Thyroid gland (tissue), 4 donors: ENCODE data around the gene CFAP58. TPM values are rescaled to one million over a fixed set of nuclear protein-coding genes. Genes with fewer than 3 reads are reported as not detected.
A peak's percentile ranks its signal among the peaks of the same experiment; 100 is the strongest.

Experiments used
- DNase-seq, 2 donors: peaks; one replicate each; pipeline ENCODE4 v3.0.0-alpha.2; 2019
- H3K27ac ChIP-seq, 3 donors: fragments of 200-600 bp; sonication (generic); 1 replicate in 2 of 3; 2 replicates in 1 of 3; pipeline ENCODE4 v1.5.1; 2016 to 2019; ENCODE audit warnings: mild to moderate bottlenecking in 1 of 3, moderate library complexity in 1 of 3
- H3K27me3 ChIP-seq: fragments of 200-600 bp; sonication (generic); one replicate; pipeline ENCODE4 v1.5.1; 2019
- H3K36me3 ChIP-seq, 2 donors: fragments of 200-600 bp; sonication (generic); one replicate each; pipeline ENCODE4 v1.5.1; 2016 to 2019
- H3K4me1 ChIP-seq, 2 donors: fragments of 200-600 bp; sonication (generic); one replicate each; pipeline ENCODE4 v1.5.1; 2017 to 2019
- H3K4me3 ChIP-seq, 3 donors: fragments of 200-600 bp; sonication (generic); replicated peaks in 1 of 3; 1 replicate in 2 of 3; 2 replicates in 1 of 3; pipeline ENCODE4 v1.5.1; 2016; ENCODE audit warnings: mild to moderate bottlenecking in 1 of 3
- H3K9me3 ChIP-seq: fragments of 200-600 bp; sonication (generic); one replicate; pipeline ENCODE4 v1.5.1; 2017
- CTCF ChIP-seq, 6 experiments: fragments of 200-600 bp in 3 of 6; fragments of 450-650 bp in 3 of 6; sonication (generic) in 3 of 6; IDR thresholded peaks; one replicate each; pipeline ENCODE4 v1.5.1; 2016 to 2019; ENCODE audit warnings: antibody characterized with exemption in 6 of 6, mild to moderate bottlenecking in 2 of 6, inconsistent platforms in 1 of 6, moderate library complexity in 1 of 6
- POLR2A ChIP-seq, 2 donors: fragments of 450-650 bp; IDR thresholded peaks; one replicate each; pipeline ENCODE4 v1.6.1; 2017; ENCODE audit warnings: antibody characterized with exemption in 2 of 2, mild to moderate bottlenecking in 2 of 2, moderate library complexity in 1 of 2
- WGBS, 2 donors: methylation state at CpG; one replicate each; pipeline ENCODE4 v1.1.5; 2017; 5-methylcytosine and 5-hydroxymethylcytosine counted together
- intact Hi-C: fragments of 100-400 bp; cut with DNase I; formaldehyde crosslinking; loops from one replicate; pipeline ENCODE4 v1.15.1; 2023
- total RNA-seq, 4 donors: library from RNA; depleted of rRNA; stranded (reverse); fragments of >200 nt; gene quantifications; one replicate each; pipeline ENCODE4 v1.2.3, GENCODE V29; 2016

The CFAP58 gene
- total RNA-seq, 4 donors from 2014 or later = 1.0 to 1.6 (median 1.2) TPM

GRCh38 chr10:104307576-104308438 lies 45.8 kb upstream of the CFAP58 start:
- Histone ChIP-seq H3K4me1 (peaks cover 25 to 65% of the 10 kb centered on the region in 2 donors), H3K27ac (no peak overlapping the region), H3K36me3 (peaks cover 4 to 6% of the 10 kb centered on the region in 2 donors), H3K9me3 (no peaks in the 10 kb centered on the region), H3K27me3 (no peaks in the 10 kb centered on the region), H3K4me3 (no peak overlapping the region)
- WGBS, 2 donors = 70 to 76% methylated on average over 10 of the region's 10 CpGs
- no peak for DNase-seq
- intact Hi-C loops = no loop called here
- TF ChIP-seq POLR2A (IDR thresholded peaks at IDR 0.05) (no peak), CTCF (IDR thresholded peaks at IDR 0.05) (no peak)

- WGBS, 2 donors = 80% methylated on average over 4 of the region's 4 CpGs
- Histone ChIP-seq H3K4me1 (peaks cover 20 to 59% of the 10 kb centered on the region in 2 donors), H3K9me3 (no peaks in the 10 kb centered on the region), H3K27ac (no peak overlapping the region), H3K36me3 (peaks cover 11 to 13% of the 10 kb centered on the region in 2 donors), H3K4me3 (no peak overlapping the region), H3K27me3 (no peaks in the 10 kb centered on the region)
- TF ChIP-seq POLR2A (IDR thresholded peaks at IDR 0.05) (no peak), CTCF (IDR thresholded peaks at IDR 0.05) (no peak)
- intact Hi-C loops = no loop called here
- DNase-seq = no peak
Measured at GRCh38 chr10:104308439-104308903, 45.2 kb upstream of the CFAP58 start.

- no peaks in the 10 kb centered on the region for H3K27me3 ChIP-seq
- TF ChIP-seq CTCF (IDR thresholded peaks at IDR 0.05) (no peak), POLR2A (IDR thresholded peaks at IDR 0.05) (no peak)
- H3K4me1 ChIP-seq = peaks cover 8 to 41% of the 10 kb centered on the region in 2 donors
- no peak overlapping the region for H3K4me3 ChIP-seq
- H3K36me3 ChIP-seq = peaks cover 29 to 31% of the 10 kb centered on the region in 2 donors
- WGBS, 2 donors = 75 to 83% methylated on average over 10 to 15 of the region's 15 CpGs
- no peaks in the 10 kb centered on the region for H3K9me3 ChIP-seq
- intact Hi-C loops = no loop called here
- H3K27ac ChIP-seq = peak overlapping the region in 2 of 3 donors; percentile 16 to 48
- no peak for DNase-seq
Measured at GRCh38 chr10:104309980-104310978, 43.4 kb upstream of the CFAP58 start.

- WGBS, 2 donors = 85 to 86% methylated on average over 5 of the region's 5 CpGs
- Histone ChIP-seq H3K36me3 (peaks cover 32 to 33% of the 10 kb centered on the region in 2 donors), H3K4me1 (peaks cover 0 to 35% of the 10 kb centered on the region in 2 donors), H3K27me3 (no peaks in the 10 kb centered on the region), H3K27ac (no peak overlapping the region), H3K9me3 (no peaks in the 10 kb centered on the region), H3K4me3 (no peak overlapping the region)
- TF ChIP-seq POLR2A (IDR thresholded peaks at IDR 0.05) (no peak), CTCF (IDR thresholded peaks at IDR 0.05) (no peak)
- no peak for DNase-seq
- intact Hi-C loops = no loop called here
Measured at GRCh38 chr10:104311184-104311720, 42.4 kb upstream of the CFAP58 start.
